ENCODE data around the gene SLC2A6. TPM values are rescaled to one million over a fixed set of nuclear protein-coding genes. Genes with fewer than 3 reads are reported as not detected.

Gene SLC2A6
- total RNA-seq, 3 donors from 2014 or later = 2.6 to 5.3 (median 2.8) TPM

GRCh38 chr9:133429214-133429613 is 49.7 kb downstream of the SLC2A6 start:
- H3K9me3 ChIP-seq = no peaks in the 10 kb centered on the region
- DNase-seq (no peak), ATAC-seq (no peak)
- peaks cover 4% of the 10 kb centered on the region for H3K4me1 ChIP-seq (ENCODE audit: low read depth)
- TF ChIP-seq CTCF (IDR thresholded peaks at IDR 0.05) = no peak
- H3K4me3 ChIP-seq = no peak overlapping the region
- no peaks in the 10 kb centered on the region for H3K36me3 ChIP-seq (ENCODE audit: low read depth)
- intact Hi-C loops (cut with DNase I, micrococcal nuclease) = no loop called here

GRCh38 chr9:133428617-133429101 is 50.2 kb downstream of the SLC2A6 start:
- Histone ChIP-seq H3K36me3 (ENCODE audit: low read depth) (no peaks in the 10 kb centered on the region), H3K4me3 (no peak overlapping the region), H3K4me1 (ENCODE audit: low read depth) (peaks cover 4% of the 10 kb centered on the region), H3K9me3 (no peaks in the 10 kb centered on the region)
- ATAC-seq (peak; percentile 74), DNase-seq (peak in 2 of 3 donors; percentile 45 to 56)
- intact Hi-C loops (cut with DNase I, micrococcal nuclease) = no loop called here
- no peak for TF ChIP-seq CTCF (IDR thresholded peaks at IDR 0.05)

- intact Hi-C loops (cut with DNase I, micrococcal nuclease) = no loop called here
- DNase-seq (no peak), ATAC-seq (no peak)
- Histone ChIP-seq H3K4me3 (no peak overlapping the region), H3K36me3 (ENCODE audit: low read depth) (no peaks in the 10 kb centered on the region), H3K4me1 (ENCODE audit: low read depth) (peaks cover 4% of the 10 kb centered on the region), H3K9me3 (no peaks in the 10 kb centered on the region)
- no peak for TF ChIP-seq CTCF (IDR thresholded peaks at IDR 0.05)
Measured at GRCh38 chr9:133427658-133428348, 51.1 kb downstream of the SLC2A6 start.

GRCh38 chr9:133426011-133426410 is 52.9 kb downstream of the SLC2A6 start:
- ATAC-seq (peak; percentile 54), DNase-seq (peak in 2 of 3 donors; percentile 54 to 57)
- no peak for TF ChIP-seq CTCF (IDR thresholded peaks at IDR 0.05)
- intact Hi-C loops (cut with DNase I, micrococcal nuclease) = no loop called here
- H3K4me1 ChIP-seq (ENCODE audit: low read depth) = peaks cover 4% of the 10 kb centered on the region
- no peaks in the 10 kb centered on the region for H3K9me3 ChIP-seq
- no peak overlapping the region for H3K4me3 ChIP-seq
- H3K36me3 ChIP-seq (ENCODE audit: low read depth) = no peaks in the 10 kb centered on the region

- Histone ChIP-seq H3K9me3 (no peaks in the 10 kb centered on the region), H3K4me3 (no peak overlapping the region), H3K4me1 (ENCODE audit: low read depth) (peaks cover 4% of the 10 kb centered on the region), H3K36me3 (ENCODE audit: low read depth) (no peaks in the 10 kb centered on the region)
- ATAC-seq (no peak), DNase-seq (no peak)
- TF ChIP-seq CTCF (IDR thresholded peaks at IDR 0.05) = no peak
- intact Hi-C loops (cut with DNase I, micrococcal nuclease) = no loop called here
Measured at GRCh38 chr9:133425049-133425632, 53.8 kb downstream of the SLC2A6 start.

Measured in mucosa of descending colon (tissue), 3 donors.